Measurements from ENCODE around the gene POGLUT3.

POGLUT3 gene

GRCh38 chr11:108498816-108499408 lies 728 bp upstream of the POGLUT3 start:
- DNase-seq: no peak

- DNase-seq: peak; percentile 30
These were observed 703 bp downstream of the POGLUT3 start for GRCh38 chr11:108497317-108498045.

- no peak for DNase-seq
These were observed 1.4 kb downstream of the POGLUT3 start for GRCh38 chr11:108496643-108497256.

GRCh38 chr11:108495326-108495725 lies 2.9 kb downstream of the POGLUT3 start:
- DNase-seq: no peak

GRCh38 chr11:108494182-108494581 lies 4.0 kb downstream of the POGLUT3 start:
- no peak for DNase-seq

- DNase-seq: no peak
These were observed 6.2 kb downstream of the POGLUT3 start for GRCh38 chr11:108491936-108492335.

- no peak for DNase-seq
These were observed 11.4 kb downstream of the POGLUT3 start for GRCh38 chr11:108486828-108487227.

GRCh38 chr11:108486331-108486730 lies 11.9 kb downstream of the POGLUT3 start:
- no peak for DNase-seq

GRCh38 chr11:108483163-108483562 lies 15.0 kb downstream of the POGLUT3 start:
- no peak for DNase-seq

- DNase-seq: no peak
These were observed 23.3 kb downstream of the POGLUT3 start for GRCh38 chr11:108474664-108475463.

- DNase-seq: no peak
These were observed 25.5 kb downstream of the POGLUT3 start for GRCh38 chr11:108472681-108473080.

- no peak for DNase-seq
These were observed 29.7 kb downstream of the POGLUT3 start for GRCh38 chr11:108468478-108468864.

- DNase-seq: peak; percentile 97
These were observed 30.9 kb downstream of the POGLUT3 start, which contains the start of gene C11orf65 for GRCh38 chr11:108467091-108467823. TSS of gene C11orf65 (minus strand) at chr11:108467529. CDS start at chr11:108461559, 5,970 bp downstream.

GRCh38 chr11:108466405-108466804 lies 31.8 kb downstream of the POGLUT3 start:
- DNase-seq: no peak

- no peak for DNase-seq
These were observed 44.9 kb downstream of the POGLUT3 start for GRCh38 chr11:108453207-108453835.

All from NCI-H2171 (cell line).